SK-N-SH (cell line): ENCODE results near the gene QTRT2. TPM values are rescaled to one million over a fixed set of nuclear protein-coding genes. Genes with fewer than 3 reads are reported as not detected.

Source experiments
- CTCF ChIA-PET: fragments of 300-600, 350-600 bp; formaldehyde crosslinking; extraction: SDS; loops from one replicate; lab custom pipeline; 2021; lab: Yijun Ruan, JAX
- POLR2A ChIA-PET: fragments of 350-600 bp; sonication (Branson Sonifier 250); formaldehyde crosslinking; extraction: SDS; loops from one replicate; lab custom pipeline; 2020; ENCODE audit warnings: antibody characterized with exemption, inconsistent platforms; lab: Yijun Ruan, JAX
- DNase-seq: peaks from one replicate; pipeline ENCODE4 v3.0.0; 2012
- H2AFZ ChIP-seq: fragments of 200-600 bp; sonication (generic); 2 replicates; pipeline ENCODE4 v1.8.1; 2016; ENCODE audit warnings: antibody characterized with exemption, mild to moderate bottlenecking, low read depth
- H3F3A ChIP-seq: fragments of 200-600 bp; sonication (generic); replicated peaks from 2 replicates; pipeline ENCODE3; 2016; ENCODE audit warnings: antibody characterized with exemption, mild to moderate bottlenecking; ENCODE audit not compliant: insufficient read depth
- H3K27ac ChIP-seq, 2 experiments: fragments of 200-500 bp in 1 of 2; fragments of 200-600 bp in 1 of 2; sonication (Bioruptor generic) in 1 of 2; sonication (generic), shearing (Covaris generic) in 1 of 2; 2 replicates each; pipeline versions ENCODE4 v1.5.1 to v1.6.1; 2014 to 2016; ENCODE audit warnings: low read depth in 2 of 2, inconsistent platforms in 1 of 2, low read length in 1 of 2, mild to moderate bottlenecking in 1 of 2, mixed read lengths in 1 of 2
- H3K27me3 ChIP-seq: fragments of 200-600 bp; sonication (generic), shearing (Covaris generic); 2 replicates; pipeline ENCODE4 v1.6.1; 2016; ENCODE audit warnings: mixed run types; ENCODE audit not compliant: insufficient read depth
- H3K36me3 ChIP-seq, 2 experiments: fragments of 200-500 bp in 1 of 2; fragments of 200-600 bp in 1 of 2; sonication (Bioruptor generic) in 1 of 2; sonication (generic) in 1 of 2; replicated peaks in 1 of 2; 2 replicates each; pipeline versions ENCODE3 to v1.5.1; 2014 to 2016; ENCODE audit warnings: low read length in 1 of 2, mild to moderate bottlenecking in 1 of 2; ENCODE audit not compliant: insufficient read depth in 2 of 2, control insufficient read depth in 1 of 2
- H3K4me1 ChIP-seq, 2 experiments: fragments of 200-500 bp in 1 of 2; fragments of 200-600 bp in 1 of 2; sonication (Bioruptor generic) in 1 of 2; sonication (generic), shearing (Covaris generic) in 1 of 2; 2 replicates each; pipeline versions ENCODE4 v1.5.1 to v1.6.1; 2014 to 2016; ENCODE audit warnings: low read depth in 1 of 2, low read length in 1 of 2, mixed run types in 1 of 2; ENCODE audit not compliant: insufficient read depth in 2 of 2, control insufficient read depth in 1 of 2
- H3K4me2 ChIP-seq: fragments of 200-600 bp; sonication (generic), shearing (Covaris generic); 2 replicates; pipeline ENCODE4 v1.6.1; 2017; ENCODE audit warnings: mixed run types
- H3K4me3 ChIP-seq, 2 experiments: fragments of 200-500 bp in 1 of 2; fragments of 200-600 bp in 1 of 2; sonication (Bioruptor generic) in 1 of 2; sonication (generic), shearing (Covaris generic) in 1 of 2; 2 replicates each; pipeline versions ENCODE4 v1.5.1 to v1.8.1; 2014 to 2016; ENCODE audit warnings: low read depth in 2 of 2, inconsistent platforms in 1 of 2, low read length in 1 of 2, mild to moderate bottlenecking in 1 of 2, mixed read lengths in 1 of 2, moderate library complexity in 1 of 2
- H3K79me2 ChIP-seq: fragments of 200-600 bp; sonication (generic); 2 replicates; pipeline ENCODE4 v1.8.1; 2017; ENCODE audit warnings: mild to moderate bottlenecking; ENCODE audit not compliant: insufficient read depth
- H3K9ac ChIP-seq: fragments of 200-600 bp; sonication (generic); 2 replicates; pipeline ENCODE4 v1.6.1; 2017; ENCODE audit warnings: mixed run types
- H3K9me2 ChIP-seq: fragments of 200-600 bp; sonication (generic); 2 replicates; pipeline ENCODE4 v1.6.1; 2017; ENCODE audit warnings: mixed run types
- H3K9me3 ChIP-seq: fragments of 200-600 bp; sonication (generic); 2 replicates; pipeline ENCODE4 v1.6.1; 2017; ENCODE audit warnings: mixed run types, mild to moderate bottlenecking, moderate library complexity
- H4K20me1 ChIP-seq: fragments of 200-600 bp; sonication (generic); 2 replicates; pipeline ENCODE4 v1.6.1; 2017; ENCODE audit warnings: mild to moderate bottlenecking, mixed run types; ENCODE audit not compliant: insufficient read depth
- CTCF ChIP-seq: fragments of 200-600 bp; sonication (generic); IDR thresholded peaks from 2 replicates; pipeline ENCODE4 v1.6.1; 2017; ENCODE audit warnings: antibody characterized with exemption, mild to moderate bottlenecking, moderate library complexity
- ELF1 ChIP-seq: IDR thresholded peaks from 2 replicates; pipeline ENCODE4 v1.4.0; 2012
- EZH2phosphoT487 ChIP-seq: fragments of 200-600 bp; sonication (generic); IDR thresholded peaks from 2 replicates; pipeline ENCODE4 v1.6.1; 2017; ENCODE audit warnings: low read depth, mixed run types, mild to moderate bottlenecking, antibody characterized with exemption, moderate library complexity, borderline replicate concordance
- FOSL2 ChIP-seq: IDR thresholded peaks from 2 replicates; pipeline ENCODE4 v1.4.0; 2012; ENCODE audit warnings: low read depth, mild to moderate bottlenecking, moderate library complexity, borderline replicate concordance
- FOXJ3 ChIP-seq: sonication (generic); formaldehyde crosslinking; IDR thresholded peaks from 2 replicates; pipeline ENCODE4 v1.5.1; 2020; ENCODE audit warnings: mild to moderate bottlenecking, missing genetic modification reagents
- GATA2 ChIP-seq: sonication (generic); formaldehyde crosslinking; IDR thresholded peaks from 2 replicates; pipeline ENCODE4 v1.5.0; 2020; ENCODE audit warnings: mild to moderate bottlenecking, missing genetic modification reagents
- IRF3 ChIP-seq: fragments of 150-350 bp; IDR thresholded peaks from 2 replicates; pipeline ENCODE4 v1.6.1; 2016; ENCODE audit warnings: mild to moderate bottlenecking, low read depth, low read length
- JUND ChIP-seq: IDR thresholded peaks from 2 replicates; pipeline ENCODE4 v1.4.0; 2012
- MAX ChIP-seq: IDR thresholded peaks from 2 replicates; pipeline ENCODE4 v1.4.0; 2012; ENCODE audit warnings: low read depth
- MXI1 ChIP-seq: IDR thresholded peaks from 2 replicates; pipeline ENCODE4 v1.6.1; 2012; ENCODE audit warnings: mild to moderate bottlenecking, low read depth, low read length, improper control_type of control experiment
- NFIC ChIP-seq: IDR thresholded peaks from 2 replicates; pipeline ENCODE4 v1.4.0; 2012; ENCODE audit warnings: borderline replicate concordance
- PBX3 ChIP-seq: IDR thresholded peaks from 2 replicates; pipeline ENCODE4; 2012
- POLR2AphosphoS5 ChIP-seq: IDR thresholded peaks from 2 replicates; pipeline ENCODE4 v1.6.1; 2012; ENCODE audit warnings: low read depth, low read length
- REST ChIP-seq: IDR thresholded peaks from 2 replicates; pipeline ENCODE4 v1.6.1; 2012; ENCODE audit warnings: mild to moderate bottlenecking, low read depth, low read length, moderate library complexity
- RXRA ChIP-seq: IDR thresholded peaks from 2 replicates; pipeline ENCODE4 v1.4.0; 2012; ENCODE audit warnings: low read depth, mild to moderate bottlenecking, borderline replicate concordance
- TEAD4 ChIP-seq: IDR thresholded peaks from 2 replicates; pipeline ENCODE4 v1.4.0; 2012; ENCODE audit warnings: mild to moderate bottlenecking, borderline replicate concordance; ENCODE audit not compliant: insufficient read depth
- YY1 ChIP-seq: IDR thresholded peaks from 2 replicates; pipeline ENCODE4 v1.4.0; 2012; ENCODE audit warnings: low read depth, mild to moderate bottlenecking
- WGBS: methylation state at CpG from one replicate; pipeline ENCODE4 v1.1.6; 2017; ENCODE audit warnings: low lambda C conversion rate; 5-methylcytosine and 5-hydroxymethylcytosine counted together
- polyA plus RNA-seq, 3 experiments: library from polyadenylated mRNA; depleted of rRNA; stranded (reverse); fragments of >200 nt; gene quantifications; 2 replicates each; pipeline ENCODE4 v1.2.3, GENCODE V29; 2012

QTRT2 gene
- polyA plus RNA-seq, 1 of the 3 experiments (the other 2 are of a cell fraction), result 6.2 TPM

GRCh38 chr3:114014211-114014610, 42.3 kb upstream of the QTRT2 start (continued):
- TF ChIP-seq CTCF (no peak), POLR2AphosphoS5 (no peak), IRF3 (no peak), YY1 (no peak)

GRCh38 chr3:114019486-114019885, 37.1 kb upstream of the QTRT2 start:
- Histone ChIP-seq H3K36me3 (no peaks in the 10 kb centered on the region), H3K27ac (no peak overlapping the region), H3K9me3 (no peaks in the 10 kb centered on the region), H3K27me3 (no peaks in the 10 kb centered on the region), H3K4me3 (no peak overlapping the region), H3K9me2 (no peaks in the 10 kb centered on the region), H2AFZ (no peak overlapping the region), H3K9ac (no peak overlapping the region), H4K20me1 (no peaks in the 10 kb centered on the region), H3K4me2 (no peak overlapping the region), H3K79me2 (no peaks in the 10 kb centered on the region), H3K4me1 (no peaks in the 10 kb centered on the region), H3F3A (no peaks in the 10 kb centered on the region)
- DNase-seq, result no peak
- WGBS, result 88% methylated on average over 2 of the region's 2 CpGs
- ChIA-PET CTCF (no interaction called here), POLR2A (no interaction called here)
- TF ChIP-seq CTCF (no peak), FOSL2 (no peak), IRF3 (no peak), GATA2 (CRISPR knock-in tag) (no peak), YY1 (no peak), MAX (no peak), PBX3 (no peak), TEAD4 (no peak), JUND (no peak), ELF1 (no peak), NFIC (no peak), MXI1 (no peak), RXRA (no peak), FOXJ3 (CRISPR knock-in tag) (no peak), POLR2AphosphoS5 (no peak), EZH2phosphoT487 (no peak), REST (no peak)
